Measurements from ENCODE around the gene DAZAP2.
"Not testable (repeated sequence)": the region's sequence is repeated elsewhere in the genome, so short reads cannot be mapped to it uniquely, and the experiment has no call there.

The DAZAP2 gene

DNA sequence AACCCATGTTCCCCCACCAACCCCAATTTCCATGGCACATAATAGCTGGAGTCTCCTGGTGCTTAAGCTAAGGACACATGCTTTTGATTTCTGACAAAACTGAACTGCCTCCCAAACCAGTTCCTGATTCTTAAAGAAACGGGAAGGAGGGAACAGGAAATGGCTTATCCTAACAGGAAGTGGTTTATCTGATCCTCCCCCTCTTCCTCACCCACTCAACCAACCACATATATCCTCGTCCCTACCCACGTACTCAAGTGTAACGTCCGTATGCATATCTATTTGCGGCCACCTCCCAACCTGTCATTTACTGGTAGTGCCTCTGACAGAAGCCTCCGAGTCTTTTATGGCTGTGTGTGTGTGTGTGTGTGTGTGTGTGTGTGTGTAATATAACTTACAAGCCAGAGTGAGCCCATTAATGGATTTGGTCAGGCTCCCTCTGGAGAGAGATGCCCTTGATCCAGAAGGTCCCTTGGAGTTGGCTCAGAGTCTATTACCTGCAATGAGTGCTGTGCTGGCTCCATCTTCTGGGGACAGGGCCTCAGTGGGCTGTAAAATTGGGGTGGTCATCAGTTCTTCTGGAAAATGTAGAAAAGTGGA lies 7.7 kb downstream of the DAZAP2 start:
- DNase-seq (ENCODE audit: insufficient read length, low spot score) (no peak), FAIRE-seq (no peak)
- no peak for TF ChIP-seq POLR2A (IDR thresholded peaks at IDR 0.05; ENCODE audit: low read depth, low read length)

DNA sequence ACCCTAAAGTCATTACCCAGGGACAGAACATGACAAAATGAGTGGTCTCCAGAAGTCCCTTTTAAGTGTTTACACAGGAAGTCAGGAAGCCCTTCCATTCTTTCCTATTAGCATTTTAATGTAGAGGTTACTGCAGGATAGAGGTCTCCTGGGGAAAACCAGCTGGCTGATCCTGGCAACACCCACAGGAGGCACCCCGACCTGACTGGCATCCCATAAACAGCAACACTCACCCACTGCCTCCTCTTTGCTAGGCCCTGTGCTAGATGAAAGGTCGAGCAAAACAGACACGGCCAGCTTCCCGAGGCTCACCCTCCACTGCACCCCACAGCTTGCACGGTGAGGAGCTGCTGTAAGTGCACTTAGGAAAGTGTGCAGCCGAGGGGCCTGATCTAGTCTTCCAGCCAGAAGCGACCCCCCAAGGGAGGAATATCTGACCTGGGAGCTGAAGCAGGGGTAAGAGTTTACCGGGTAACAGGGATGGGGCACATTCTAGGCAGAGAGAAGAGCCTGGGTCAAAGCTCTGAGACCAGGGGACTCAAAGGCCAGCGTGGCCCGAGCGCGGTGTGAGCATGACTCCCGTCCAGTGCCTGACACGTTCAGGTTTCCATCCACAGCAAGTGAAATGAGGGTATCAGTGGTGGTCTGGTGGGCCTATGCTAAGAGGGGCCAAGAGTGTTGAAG lies 9.0 kb downstream of the DAZAP2 start:
- FAIRE-seq (no peak), DNase-seq (ENCODE audit: insufficient read length, low spot score) (no peak)
- TF ChIP-seq POLR2A (IDR thresholded peaks at IDR 0.05; ENCODE audit: low read depth, low read length) = no peak

DNA sequence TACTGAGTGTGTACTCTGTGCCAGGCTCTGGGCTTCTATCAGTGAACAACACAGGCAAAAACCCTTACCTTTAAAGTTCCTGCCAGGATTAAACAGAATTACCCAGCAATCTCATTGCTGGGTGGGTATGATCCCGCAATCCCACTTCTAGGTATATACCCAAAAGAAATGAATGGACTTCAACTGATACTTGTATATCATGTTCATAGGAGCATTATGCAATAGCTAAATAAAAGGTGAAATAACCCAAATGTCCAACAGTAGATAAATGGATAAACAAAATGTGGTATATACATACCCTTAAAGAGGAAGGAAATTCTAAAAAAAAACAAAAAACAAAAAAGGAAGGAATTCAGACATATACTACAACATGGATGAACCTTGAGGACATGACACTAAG lies 14.7 kb downstream of the DAZAP2 start:
- no peak for DNase-seq (ENCODE audit: insufficient read length, low spot score)
- no peak for FAIRE-seq
- no peak for TF ChIP-seq POLR2A (IDR thresholded peaks at IDR 0.05; ENCODE audit: low read depth, low read length)

DNA sequence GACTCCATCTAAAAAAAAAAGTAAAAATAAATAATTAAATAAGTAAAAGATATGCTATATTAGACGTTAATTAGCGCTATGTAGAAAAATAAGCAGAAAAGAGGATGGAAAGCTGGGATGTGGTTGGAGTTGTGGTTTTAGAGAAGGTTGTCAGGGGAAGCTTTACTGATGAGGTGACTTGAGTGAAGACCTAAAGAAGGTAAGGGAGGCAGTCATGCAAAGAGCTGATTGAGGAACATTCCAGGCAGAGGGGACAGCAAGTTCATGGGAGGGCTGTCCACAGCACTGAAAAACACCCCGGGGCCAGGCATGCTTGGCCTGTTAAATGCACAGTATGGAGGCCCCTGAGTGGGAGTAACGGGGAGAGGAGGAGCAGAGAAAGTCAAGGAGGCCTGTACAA lies 15.9 kb downstream of the DAZAP2 start:
- FAIRE-seq (no peak), DNase-seq (ENCODE audit: insufficient read length, low spot score) (no peak)
- no peak for TF ChIP-seq POLR2A (IDR thresholded peaks at IDR 0.05; ENCODE audit: low read depth, low read length)

GRCh38 chr12:51259600-51259999 lies 21.0 kb downstream of the DAZAP2 start:
- FAIRE-seq; DNase-seq (ENCODE audit: insufficient read length, low spot score): not testable (repeated sequence)

- no peak for TF ChIP-seq POLR2A (IDR thresholded peaks at IDR 0.05; ENCODE audit: low read depth, low read length)
- FAIRE-seq (peak; percentile 33), DNase-seq (ENCODE audit: insufficient read length, low spot score) (peak; percentile 60)
Measured at GRCh38 chr12:51262758-51263177, 24.1 kb downstream of the DAZAP2 start.

DNA sequence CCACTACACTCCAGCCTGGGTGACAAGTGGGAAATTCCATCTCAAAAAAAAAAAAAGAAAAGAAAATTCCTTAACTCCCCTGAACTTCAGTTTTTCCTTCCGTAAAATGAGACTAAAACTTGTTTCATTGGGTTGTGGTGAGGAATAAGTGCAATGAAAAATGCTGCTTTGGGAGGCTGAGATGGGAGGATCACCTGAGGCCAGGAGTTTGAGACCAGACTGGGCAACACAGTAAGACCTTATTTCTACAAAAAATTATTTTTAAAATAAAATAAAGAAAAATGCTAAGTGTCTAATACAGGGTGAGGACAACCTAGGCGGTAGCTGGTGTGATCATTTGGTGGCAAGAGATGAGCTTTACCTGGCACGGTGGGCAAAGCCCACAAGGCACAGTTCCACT lies 24.7 kb downstream of the DAZAP2 start:
- DNase-seq (ENCODE audit: insufficient read length, low spot score) (no peak), FAIRE-seq (no peak)
- TF ChIP-seq POLR2A (IDR thresholded peaks at IDR 0.05; ENCODE audit: low read depth, low read length) = no peak

DNA sequence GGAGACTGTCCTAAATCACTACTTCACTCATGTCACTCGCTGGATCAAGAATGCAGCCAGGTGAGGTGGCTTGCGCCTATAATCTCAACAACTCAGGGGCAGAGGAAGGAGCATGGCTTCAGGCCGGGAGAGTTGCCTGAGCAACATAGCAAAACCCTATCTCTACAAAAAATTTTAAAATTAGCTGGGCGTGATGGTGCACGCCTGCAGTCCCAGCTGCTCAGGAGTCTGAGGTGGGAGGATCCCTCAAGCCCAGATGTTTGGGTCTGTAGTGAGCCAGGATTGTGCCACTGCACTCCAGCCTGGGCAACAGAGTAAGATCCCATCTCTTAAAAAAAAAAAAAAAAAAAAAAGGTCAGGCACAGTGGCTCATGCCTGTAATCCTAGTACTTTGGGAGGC lies 25.7 kb downstream of the DAZAP2 start:
- DNase-seq (ENCODE audit: insufficient read length, low spot score) (no peak), FAIRE-seq (no peak)
- TF ChIP-seq POLR2A (IDR thresholded peaks at IDR 0.05; ENCODE audit: low read depth, low read length) = no peak

DNA sequence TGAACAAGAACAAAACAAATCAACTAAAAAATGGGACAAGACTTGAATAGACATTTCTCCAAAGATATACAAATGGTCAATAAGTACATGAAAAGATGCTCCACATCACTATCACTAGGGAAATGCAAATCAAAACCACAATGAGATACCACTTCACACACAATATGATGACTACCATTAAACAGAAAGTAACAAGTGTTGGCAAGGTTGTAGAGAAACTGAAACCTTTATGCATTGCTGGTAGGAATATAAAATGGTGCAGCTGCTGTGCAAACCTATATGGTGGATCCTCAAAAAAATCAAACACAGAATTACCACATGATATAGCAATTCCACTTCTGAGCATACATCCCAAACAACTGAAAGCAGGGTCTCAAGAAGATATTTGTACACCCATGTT lies 26.4 kb downstream of the DAZAP2 start:
- TF ChIP-seq POLR2A (IDR thresholded peaks at IDR 0.05; ENCODE audit: low read depth, low read length) = no peak
- no peak for FAIRE-seq
- no peak for DNase-seq (ENCODE audit: insufficient read length, low spot score)

- no peak for FAIRE-seq
- no peak for DNase-seq (ENCODE audit: insufficient read length, low spot score)
- TF ChIP-seq POLR2A (IDR thresholded peaks at IDR 0.05; ENCODE audit: low read depth, low read length) = no peak
Measured at GRCh38 chr12:51269174-51270066, 30.8 kb downstream of the DAZAP2 start.

- FAIRE-seq (no peak), DNase-seq (ENCODE audit: insufficient read length, low spot score) (peak; percentile 52)
- no peak; the same call in 1 of the 2 replicates for TF ChIP-seq POLR2A (IDR thresholded peaks at IDR 0.05; ENCODE audit: low read depth, low read length)
Measured at GRCh38 chr12:51270067-51270950, 31.7 kb downstream of the DAZAP2 start, which contains the start of gene SMAGP. SMAGP (minus strand) TSS chr12:51270415; CDS start chr12:51269278, 1,137 bp downstream.

DNA sequence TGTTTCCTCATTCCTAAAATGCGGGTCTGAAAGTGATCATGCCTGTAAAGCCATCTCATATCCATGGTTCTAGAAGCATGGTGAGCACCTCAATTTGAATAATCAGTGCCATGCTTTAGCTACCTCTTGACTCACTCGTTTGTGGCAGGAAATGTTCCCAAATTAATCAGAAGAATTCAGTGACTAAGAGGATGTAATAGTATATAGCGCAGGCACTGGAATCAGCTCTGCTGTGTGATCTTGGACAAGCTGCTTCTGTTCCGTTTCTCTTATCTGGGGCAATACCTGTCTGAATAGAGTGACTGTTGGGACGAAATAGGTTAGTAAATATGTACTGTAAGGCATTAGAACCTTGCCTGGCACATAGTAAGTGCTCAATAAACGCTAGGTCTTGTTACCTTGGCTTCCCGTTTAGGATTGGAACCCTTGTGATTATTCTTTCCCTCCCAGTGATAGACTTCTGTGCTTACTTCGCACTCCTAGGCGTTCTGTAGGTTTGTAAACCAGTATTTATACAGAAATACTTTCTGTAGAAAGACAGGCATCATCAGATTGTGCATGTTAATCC lies 32.4 kb downstream of the DAZAP2 start:
- peak; percentile 70 for DNase-seq (ENCODE audit: insufficient read length, low spot score)
- FAIRE-seq = peak; percentile 60
- no peak for TF ChIP-seq POLR2A (IDR thresholded peaks at IDR 0.05; ENCODE audit: low read depth, low read length)

- not testable (repeated sequence) for DNase-seq (ENCODE audit: insufficient read length, low spot score); FAIRE-seq
Measured at GRCh38 chr12:51272810-51273209, 34.2 kb downstream of the DAZAP2 start.
